H1 (cell line): ENCODE data around the gene GPR63. TPM values are rescaled to one million over a fixed set of nuclear protein-coding genes. Genes with fewer than 3 reads are reported as not detected.

Source experiments
- JUN ChIP-seq: IDR thresholded peaks from 2 replicates; pipeline ENCODE4 v1.6.1; 2011; ENCODE audit warnings: low read depth, mild to moderate bottlenecking, improper control_type of control experiment, low read length
- SIX5 ChIP-seq: IDR thresholded peaks from 2 replicates; pipeline ENCODE4 v1.6.1; 2011; ENCODE audit warnings: mild to moderate bottlenecking, low read depth, low read length
- TAF7 ChIP-seq: optimal IDR thresholded peaks from 2 replicates; pipeline ENCODE3; 2011; ENCODE audit warnings: low read depth, mild to moderate bottlenecking, inconsistent platforms, low read length, moderate library complexity, borderline replicate concordance
- polyA plus RNA-seq, 7 experiments: library from polyadenylated mRNA; depleted of rRNA in 3 of 7; stranded (reverse) in 5 of 7; unstranded in 2 of 7; fragments of >200 nt in 5 of 7; fragments of 200-250 nt in 2 of 7; gene quantifications; 1 replicate in 5 of 7; 2 replicates in 1 of 7; 4 replicates in 1 of 7; pipeline versions ENCODE4 v1.2.1 to v1.2.3, GENCODE V29; 2011 to 2013; ENCODE audit warnings: missing spikeins in 2 of 7, mixed read lengths in 2 of 7
- total RNA-seq: library from RNA; stranded (reverse); fragmentation: NEBNext Ultra II Directional; extraction: Animal tissue kit (Norgen Biotek cat#: 25700); gene quantifications from 2 replicates; pipeline ENCODE4 v1.2.1, GENCODE V29; 2021
- TF ChIP-seq, protein P1 (sequence below): IDR thresholded peaks from 2 replicates; pipeline ENCODE4 v1.6.1; 2011; ENCODE audit warnings: low read length, improper control_type of control experiment

Gene GPR63
- total and polyA plus RNA-seq, 2 of the 8 experiments (the other 6 are each of a cell fraction or from before 2014, with no cell fraction given): 6.1 to 11.6 TPM

DNA sequence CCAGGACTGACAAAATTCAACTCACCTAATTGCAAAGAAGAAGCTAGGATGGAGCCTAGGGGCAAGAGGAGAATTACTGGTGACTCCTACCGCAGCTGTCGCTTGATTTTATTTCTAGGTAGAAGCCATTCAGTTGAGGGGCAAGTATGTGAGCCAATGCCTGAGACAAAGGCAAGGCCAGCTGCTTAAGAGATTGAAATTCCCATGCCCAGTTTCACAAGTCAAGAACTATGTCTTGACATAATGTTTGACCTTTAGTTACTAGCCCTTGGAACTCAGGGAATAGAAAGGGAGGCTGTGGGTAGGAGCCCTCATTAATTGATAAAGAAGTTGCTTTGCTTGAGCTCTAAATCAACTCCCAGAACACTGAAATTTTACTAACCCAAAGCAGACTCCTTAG, 54.0 kb downstream of the GPR63 start (continued):
- TF ChIP-seq SIX5 (no peak), JUN (no peak), TAF7 (no peak)
- TF ChIP-seq, protein P1, sequence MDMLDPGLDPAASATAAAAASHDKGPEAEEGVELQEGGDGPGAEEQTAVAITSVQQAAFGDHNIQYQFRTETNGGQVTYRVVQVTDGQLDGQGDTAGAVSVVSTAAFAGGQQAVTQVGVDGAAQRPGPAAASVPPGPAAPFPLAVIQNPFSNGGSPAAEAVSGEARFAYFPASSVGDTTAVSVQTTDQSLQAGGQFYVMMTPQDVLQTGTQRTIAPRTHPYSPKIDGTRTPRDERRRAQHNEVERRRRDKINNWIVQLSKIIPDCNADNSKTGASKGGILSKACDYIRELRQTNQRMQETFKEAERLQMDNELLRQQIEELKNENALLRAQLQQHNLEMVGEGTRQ: no peak
